WERI-Rb-1 (cell line): ENCODE results near the gene DDC.

Experiments used
- DNase-seq: peaks from one replicate; pipeline ENCODE4 v3.0.0-alpha.2; 2020
- H3K27ac ChIP-seq: fragments of 250-450 bp; sonication (Bioruptor Pico); 2 replicates; pipeline ENCODE4 v1.5.1; 2020; ENCODE audit warnings: mild to moderate bottlenecking, moderate library complexity
- H3K27me3 ChIP-seq: fragments of 250-450 bp; sonication (Bioruptor Pico); 2 replicates; pipeline ENCODE4 v1.5.1; 2021; ENCODE audit warnings: mild to moderate bottlenecking, low read depth, moderate library complexity; ENCODE audit not compliant: insufficient read depth, severe bottlenecking
- H3K36me3 ChIP-seq: fragments of 250-450 bp; sonication (Bioruptor Pico); 2 replicates; pipeline ENCODE4 v1.5.1; 2020; ENCODE audit warnings: mild to moderate bottlenecking, moderate library complexity
- H3K4me3 ChIP-seq: 2 replicates; pipeline ENCODE4 v1.5.1; 2011; ENCODE audit warnings: low read depth, mild to moderate bottlenecking, control low read depth, low read length
- H3K9me3 ChIP-seq: fragments of 250-450 bp; sonication (Bioruptor Pico); 2 replicates; pipeline ENCODE4 v1.5.1; 2021; ENCODE audit warnings: mild to moderate bottlenecking, moderate library complexity; ENCODE audit not compliant: severe bottlenecking
- TF ChIP-seq, protein P1 (sequence below): IDR thresholded peaks from 2 replicates; pipeline ENCODE4 v1.5.1; 2011; ENCODE audit warnings: low read depth, mild to moderate bottlenecking, control low read depth, inconsistent platforms, low read length

The DDC gene

DNA sequence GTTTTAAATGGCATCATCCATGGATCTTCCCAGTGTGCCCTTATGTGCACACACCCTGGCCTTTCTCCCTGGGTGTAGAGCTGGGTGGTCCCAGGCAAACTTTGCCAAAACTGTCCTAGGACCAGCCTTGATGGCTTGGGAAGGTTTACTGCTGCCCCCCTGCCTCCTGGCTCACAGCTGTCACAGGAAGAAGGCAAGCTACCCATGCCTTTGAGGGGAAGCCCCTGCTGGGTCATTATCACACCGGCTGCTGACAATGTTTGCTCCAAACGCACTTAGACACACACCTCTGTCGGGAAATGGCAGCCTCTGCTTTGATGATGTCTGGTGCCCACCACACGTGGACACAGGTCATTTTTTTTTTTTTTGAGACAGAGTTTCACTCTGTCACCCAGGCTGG lies 89.9 kb downstream of the DDC start:
- DNase-seq = no peak
- Histone ChIP-seq H3K9me3 (no peaks in the 10 kb centered on the region), H3K27me3 (no peaks in the 10 kb centered on the region), H3K27ac (no peak overlapping the region), H3K36me3 (no peaks in the 10 kb centered on the region), H3K4me3 (no peak overlapping the region)
- TF ChIP-seq, protein P1, sequence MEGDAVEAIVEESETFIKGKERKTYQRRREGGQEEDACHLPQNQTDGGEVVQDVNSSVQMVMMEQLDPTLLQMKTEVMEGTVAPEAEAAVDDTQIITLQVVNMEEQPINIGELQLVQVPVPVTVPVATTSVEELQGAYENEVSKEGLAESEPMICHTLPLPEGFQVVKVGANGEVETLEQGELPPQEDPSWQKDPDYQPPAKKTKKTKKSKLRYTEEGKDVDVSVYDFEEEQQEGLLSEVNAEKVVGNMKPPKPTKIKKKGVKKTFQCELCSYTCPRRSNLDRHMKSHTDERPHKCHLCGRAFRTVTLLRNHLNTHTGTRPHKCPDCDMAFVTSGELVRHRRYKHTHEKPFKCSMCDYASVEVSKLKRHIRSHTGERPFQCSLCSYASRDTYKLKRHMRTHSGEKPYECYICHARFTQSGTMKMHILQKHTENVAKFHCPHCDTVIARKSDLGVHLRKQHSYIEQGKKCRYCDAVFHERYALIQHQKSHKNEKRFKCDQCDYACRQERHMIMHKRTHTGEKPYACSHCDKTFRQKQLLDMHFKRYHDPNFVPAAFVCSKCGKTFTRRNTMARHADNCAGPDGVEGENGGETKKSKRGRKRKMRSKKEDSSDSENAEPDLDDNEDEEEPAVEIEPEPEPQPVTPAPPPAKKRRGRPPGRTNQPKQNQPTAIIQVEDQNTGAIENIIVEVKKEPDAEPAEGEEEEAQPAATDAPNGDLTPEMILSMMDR = no peak

- TF ChIP-seq, protein P1 = no peak
- H3K9me3 ChIP-seq = no peaks in the 10 kb centered on the region
Observed at GRCh38 chr7:50474382-50475160, 90.6 kb downstream of the DDC start.

DNA sequence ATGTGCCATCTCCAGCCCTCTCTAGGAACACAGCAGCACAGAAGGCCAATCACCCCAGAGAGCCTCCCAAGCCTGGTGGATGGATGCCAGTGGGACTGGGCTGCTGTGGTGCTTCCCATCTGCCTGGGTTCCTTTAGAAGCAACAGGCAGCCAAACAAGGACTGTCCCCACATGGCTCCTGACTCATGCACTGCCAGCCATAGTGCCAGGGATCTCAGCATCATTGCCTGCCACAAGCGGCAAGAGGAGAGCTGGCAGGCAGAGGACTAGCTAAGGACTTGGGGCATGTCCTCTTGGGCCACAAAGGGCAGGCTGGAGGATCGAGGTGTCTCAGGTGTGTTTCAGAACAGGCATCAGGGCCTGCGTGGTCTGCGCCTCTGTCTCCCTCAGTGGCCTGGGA lies 91.7 kb downstream of the DDC start:
- Histone ChIP-seq H3K9me3 (no peaks in the 10 kb centered on the region), H3K27ac (no peak overlapping the region), H3K4me3 (no peak overlapping the region), H3K36me3 (no peaks in the 10 kb centered on the region), H3K27me3 (no peaks in the 10 kb centered on the region)
- TF ChIP-seq, protein P1 = no peak
- DNase-seq = no peak

More at GRCh38 chr7:50474382-50475160, 90.6 kb downstream of the DDC start:
- Histone ChIP-seq H3K4me3 (no peak overlapping the region), H3K27me3 (no peaks in the 10 kb centered on the region), H3K36me3 (no peaks in the 10 kb centered on the region), H3K27ac (no peak overlapping the region)
- DNase-seq = no peak

- TF ChIP-seq, protein P1 = no peak
- H3K4me3 ChIP-seq = no peak overlapping the region
Observed at GRCh38 chr7:50472427-50472826, 92.8 kb downstream of the DDC start.

DNA sequence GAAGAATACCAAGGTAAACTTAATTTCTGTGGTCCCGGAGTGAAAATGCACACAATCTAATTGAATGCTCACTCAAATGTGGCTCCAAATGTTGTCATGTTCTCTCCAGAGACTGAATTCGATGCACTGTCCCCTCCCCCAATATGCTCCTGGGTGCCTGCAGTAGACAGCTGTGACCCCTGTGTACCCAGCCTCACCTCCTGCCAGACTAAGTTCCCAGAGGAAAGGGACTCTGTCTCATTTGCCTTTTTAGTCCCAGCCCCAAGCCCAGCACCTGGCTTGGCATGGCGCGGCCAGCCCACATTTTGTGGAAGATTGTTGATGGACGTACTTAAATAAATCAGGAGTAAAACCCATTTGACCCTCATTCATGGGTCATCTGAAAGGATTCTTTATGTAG lies 93.2 kb downstream of the DDC start:
- Histone ChIP-seq H3K36me3 (no peaks in the 10 kb centered on the region), H3K9me3 (no peaks in the 10 kb centered on the region), H3K27me3 (no peaks in the 10 kb centered on the region), H3K27ac (no peak overlapping the region), H3K4me3 (no peak overlapping the region)
- no peak for DNase-seq
- TF ChIP-seq, protein P1 = no peak

More at GRCh38 chr7:50472427-50472826, 92.8 kb downstream of the DDC start:
- no peaks in the 10 kb centered on the region for H3K36me3 ChIP-seq
- H3K27me3 ChIP-seq = no peaks in the 10 kb centered on the region
- no peaks in the 10 kb centered on the region for H3K9me3 ChIP-seq
- no peak overlapping the region for H3K27ac ChIP-seq
- DNase-seq = no peak
